CD4-positive, alpha-beta T cell treated with Interleukin-4 for 4 hours (primary cell): ENCODE data around the gene BAG1.

Experiments used
- DNase-seq: peaks from one replicate; pipeline ENCODE4 v3.0.0-alpha.2; 2020

Gene BAG1

GRCh38 chr9:33239921-33240320, 24.6 kb downstream of the BAG1 start, which contains the start of gene SPINK4:
Gene SPINK4, plus strand, starts transcription at chr9:33240167. Its CDS starts 42 bp downstream, at chr9:33240209.
- DNase-seq, result no peak

- no peak for DNase-seq
Measured at GRCh38 chr9:33236571-33236970, 27.9 kb downstream of the BAG1 start.

- DNase-seq, result no peak
Measured at GRCh38 chr9:33234511-33235467, 29.7 kb downstream of the BAG1 start.

GRCh38 chr9:33233626-33234342, 30.7 kb downstream of the BAG1 start:
- DNase-seq, result no peak

GRCh38 chr9:33232815-33233214, 31.7 kb downstream of the BAG1 start:
- DNase-seq, result no peak

- no peak for DNase-seq
Measured at GRCh38 chr9:33231623-33231942, 32.9 kb downstream of the BAG1 start.

- no peak for DNase-seq
Measured at GRCh38 chr9:33230756-33231622, 33.5 kb downstream of the BAG1 start.

- no peak for DNase-seq
Measured at GRCh38 chr9:33229359-33230114, 35.0 kb downstream of the BAG1 start.

GRCh38 chr9:33228606-33229005, 35.9 kb downstream of the BAG1 start:
- no peak for DNase-seq

GRCh38 chr9:33227741-33228140, 36.8 kb downstream of the BAG1 start:
- DNase-seq, result no peak

- no peak for DNase-seq
Measured at GRCh38 chr9:33227008-33227398, 37.5 kb downstream of the BAG1 start.

- peak; percentile 78 for DNase-seq
Measured at GRCh38 chr9:33225319-33226147, 39.0 kb downstream of the BAG1 start.

- DNase-seq, result no peak
Measured at GRCh38 chr9:33223696-33224095, 40.8 kb downstream of the BAG1 start.

- DNase-seq, result no peak
Measured at GRCh38 chr9:33222031-33222430, 42.5 kb downstream of the BAG1 start.

- DNase-seq, result no peak
Measured at GRCh38 chr9:33221568-33221884, 43.0 kb downstream of the BAG1 start.

- no peak for DNase-seq
Measured at GRCh38 chr9:33220681-33221567, 43.6 kb downstream of the BAG1 start.

- no peak for DNase-seq
Measured at GRCh38 chr9:33211695-33212393, 52.7 kb downstream of the BAG1 start.

GRCh38 chr9:33210006-33210715, 54.3 kb downstream of the BAG1 start:
- DNase-seq, result no peak

GRCh38 chr9:33209394-33209793, 55.1 kb downstream of the BAG1 start:
- DNase-seq, result no peak
